ENCODE results near the gene LYRM2. TPM values are rescaled to one million over a fixed set of nuclear protein-coding genes. Genes with fewer than 3 reads are reported as not detected.

Gene LYRM2
- total RNA-seq, 1 donor from 2014 or later = 53.0 TPM

- Mint-ChIP-seq H3K4me1 (no peaks in the 10 kb centered on the region), H3K27ac (ENCODE audit: unreplicated experiment) (no peak overlapping the region), H3K27me3 (ENCODE audit: low read depth) (no peaks in the 10 kb centered on the region), H3K36me3 (ENCODE audit: low read depth) (no peaks in the 10 kb centered on the region), H3K4me3 (no peak overlapping the region), H3K9me3 (no peaks in the 10 kb centered on the region)
- no peak for TF ChIP-seq CTCF (conservative IDR thresholded peaks at IDR 0.05)
- no peak for DNase-seq (ENCODE audit: low read depth, low spot score)
Observed at GRCh38 chr6:89583559-89583958, 55.0 kb downstream of the LYRM2 start.

DNA sequence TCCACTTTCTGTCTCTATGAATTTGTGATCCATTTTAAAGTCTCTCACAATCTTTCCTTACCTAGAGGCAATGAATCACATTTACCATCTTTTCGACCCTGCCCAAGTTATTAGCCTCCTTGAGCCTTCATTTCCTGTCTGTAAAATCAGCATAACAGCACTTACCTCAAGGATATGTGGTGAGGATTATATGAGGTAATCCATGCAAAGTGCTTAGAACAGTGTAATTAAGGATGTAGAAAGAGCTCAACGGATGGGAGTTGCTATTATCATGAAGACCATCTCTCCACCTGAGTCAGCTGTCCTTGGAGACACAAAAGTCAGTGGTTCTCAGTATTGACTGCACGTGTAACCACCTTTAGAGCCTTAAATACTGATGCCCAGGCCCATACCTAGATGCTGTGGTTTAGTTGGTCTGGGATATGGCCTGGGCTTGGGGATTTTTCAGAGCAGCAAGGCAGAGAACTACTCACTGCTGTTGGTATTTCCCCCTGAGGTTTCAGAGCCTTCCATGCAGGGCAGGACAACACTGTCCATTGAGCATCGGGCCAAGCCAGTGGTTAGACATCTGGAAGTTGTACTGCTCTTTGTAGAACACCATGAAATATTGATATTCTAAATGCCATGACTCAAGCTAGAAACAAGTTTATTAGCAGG, 55.8 kb downstream of the LYRM2 start:
- no peak overlapping the region for H3K27ac Mint-ChIP-seq (ENCODE audit: unreplicated experiment)
- no peak for DNase-seq (ENCODE audit: low read depth, low spot score)
- no peaks in the 10 kb centered on the region for H3K4me1 Mint-ChIP-seq
- H3K27me3 Mint-ChIP-seq (ENCODE audit: low read depth) = no peaks in the 10 kb centered on the region
- no peak for TF ChIP-seq CTCF (conservative IDR thresholded peaks at IDR 0.05)
- H3K36me3 Mint-ChIP-seq (ENCODE audit: low read depth) = no peaks in the 10 kb centered on the region
- no peak overlapping the region for H3K4me3 Mint-ChIP-seq
- no peaks in the 10 kb centered on the region for H3K9me3 Mint-ChIP-seq

DNA sequence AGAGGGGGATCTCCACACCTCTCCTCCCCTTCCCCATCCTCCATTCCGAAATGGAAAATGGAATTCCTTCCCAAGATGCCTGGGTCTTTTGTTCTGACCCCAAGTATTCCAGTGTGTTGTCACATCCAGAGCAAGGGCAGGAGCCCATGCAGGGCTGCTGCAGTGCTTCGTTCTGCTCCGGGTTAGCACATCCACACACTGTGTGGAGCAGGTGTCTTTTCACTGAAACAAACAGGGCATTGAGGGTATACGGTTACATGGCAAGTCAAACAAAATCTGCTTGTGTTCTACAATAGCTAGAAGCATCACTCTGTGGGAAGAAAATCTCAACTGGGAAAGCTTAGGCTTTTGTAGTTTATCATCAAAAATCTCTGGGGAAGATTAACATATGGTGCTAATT, 56.9 kb downstream of the LYRM2 start:
- DNase-seq (ENCODE audit: low read depth, low spot score) = no peak
- no peak overlapping the region for H3K4me3 Mint-ChIP-seq
- no peaks in the 10 kb centered on the region for H3K9me3 Mint-ChIP-seq
- H3K4me1 Mint-ChIP-seq = no peaks in the 10 kb centered on the region
- H3K27me3 Mint-ChIP-seq (ENCODE audit: low read depth) = no peaks in the 10 kb centered on the region
- no peak overlapping the region for H3K27ac Mint-ChIP-seq (ENCODE audit: unreplicated experiment)
- H3K36me3 Mint-ChIP-seq (ENCODE audit: low read depth) = no peaks in the 10 kb centered on the region
- no peak for TF ChIP-seq CTCF (conservative IDR thresholded peaks at IDR 0.05)

- TF ChIP-seq CTCF (conservative IDR thresholded peaks at IDR 0.05) = no peak
- Mint-ChIP-seq H3K27ac (ENCODE audit: unreplicated experiment) (no peak overlapping the region), H3K9me3 (no peaks in the 10 kb centered on the region), H3K4me3 (no peak overlapping the region), H3K4me1 (no peaks in the 10 kb centered on the region), H3K36me3 (ENCODE audit: low read depth) (no peaks in the 10 kb centered on the region), H3K27me3 (ENCODE audit: low read depth) (no peaks in the 10 kb centered on the region)
- no peak for DNase-seq (ENCODE audit: low read depth, low spot score)
Observed at GRCh38 chr6:89580997-89581666, 57.4 kb downstream of the LYRM2 start.

- no peaks in the 10 kb centered on the region for H3K36me3 Mint-ChIP-seq (ENCODE audit: low read depth)
- H3K27ac Mint-ChIP-seq (ENCODE audit: unreplicated experiment) = no peak overlapping the region
- H3K4me3 Mint-ChIP-seq = no peak overlapping the region
- no peaks in the 10 kb centered on the region for H3K27me3 Mint-ChIP-seq (ENCODE audit: low read depth)
- TF ChIP-seq CTCF (conservative IDR thresholded peaks at IDR 0.05) = no peak
- no peak for DNase-seq (ENCODE audit: low read depth, low spot score)
- H3K9me3 Mint-ChIP-seq = no peaks in the 10 kb centered on the region
- peaks cover 4% of the 10 kb centered on the region for H3K4me1 Mint-ChIP-seq
Observed at GRCh38 chr6:89575562-89575960, 63.0 kb downstream of the LYRM2 start.
